ENCODE measurements around the gene KCNG4. TPM values are rescaled to one million over a fixed set of nuclear protein-coding genes. Genes with fewer than 3 reads are reported as not detected.
A peak's percentile ranks its signal among the peaks of the same experiment; 100 is the strongest.

Gene KCNG4
- under 1 TPM in 7 of 8 experiments, not detected in 1; 0.05 to 0.66 (median 0.20) TPM for total RNA-seq

- in situ Hi-C loops (cut with MboI; ENCODE audit: low pct_unique_long_range_greater_than_20kb in 2 of 9, low sequenced_read_pairs in 9 of 9, unreplicated experiment in 9 of 9), result no loop called here
- H3K27ac ChIP-seq, result no peak within 1 kb of the TSS
- no peak within 1 kb of the TSS for H3K4me3 ChIP-seq
- peaks cover 15 to 19% of the 10 kb centered on the region in 2 donors for H3K4me1 ChIP-seq (replicated peaks in 1 of 2)
- ATAC-seq (replicated peaks in 6 of 8), result peak in 6 of 8 experiments; percentile 24 to 55 (median 46)
- WGBS, 10 experiments, result 5 to 60% (median 34%) methylated on average over 1 to 5 of the region's 7 CpGs; no CpG with 5 or more reads in 6 of the 10 experiments
Measured at GRCh38 chr16:84239909-84240308, at the start of gene KCNG4. TSS of gene KCNG4 (minus strand) at chr16:84240012. CDS start at chr16:84237485, 2,527 bp downstream.

- H3K4me3 ChIP-seq, result no peak overlapping the region
- peaks cover 8 to 12% of the 10 kb centered on the region in 2 donors for H3K4me1 ChIP-seq (replicated peaks in 1 of 2)
- no peak overlapping the region for H3K27ac ChIP-seq
- no peak for ATAC-seq (replicated peaks in 6 of 8)
- WGBS, 10 experiments, result 60 to 100% (median 94%) methylated on average over 1 to 7 of the region's 8 CpGs; no CpG with 5 or more reads in 2 of the 10 experiments
- in situ Hi-C loops (cut with MboI; ENCODE audit: low pct_unique_long_range_greater_than_20kb in 2 of 9, low sequenced_read_pairs in 9 of 9, unreplicated experiment in 9 of 9), result loop anchor here in 3 of 9 experiments (25.0 kb wide), 1 partner anchor 198 kb away; no protein-coding TSS in a partner anchor
Measured at GRCh38 chr16:84288902-84289301, 49.1 kb upstream of the KCNG4 start.

- Histone ChIP-seq H3K4me3 (no peak overlapping the region), H3K4me1 (replicated peaks in 1 of 2) (peaks cover 15 to 18% of the 10 kb centered on the region in 2 donors), H3K27ac (no peak overlapping the region)
- peak in 1 of 8 experiments; percentile 7 for ATAC-seq (replicated peaks in 6 of 8)
- in situ Hi-C loops (cut with MboI; ENCODE audit: low pct_unique_long_range_greater_than_20kb in 2 of 9, low sequenced_read_pairs in 9 of 9, unreplicated experiment in 9 of 9), result loop anchor here in 3 of 9 experiments (25.0 kb wide), 1 partner anchor 201 kb away; no protein-coding TSS in a partner anchor
- WGBS, 10 experiments, result 33 to 83% (median 66%) methylated on average over 1 to 11 of the region's 16 CpGs; no CpG with 5 or more reads in 1 of the 10 experiments
Measured at GRCh38 chr16:84286578-84287240, 46.9 kb upstream of the KCNG4 start.

- H3K4me3 ChIP-seq, result no peak overlapping the region
- in situ Hi-C loops (cut with MboI; ENCODE audit: low pct_unique_long_range_greater_than_20kb in 2 of 9, low sequenced_read_pairs in 9 of 9, unreplicated experiment in 9 of 9), result loop anchor here in 3 of 9 experiments (25.0 kb wide), 1 partner anchor 203 kb away; no protein-coding TSS in a partner anchor
- peak overlapping the region in 1 of 2 donors; percentile 51 for H3K27ac ChIP-seq
- peaks cover 35 to 41% of the 10 kb centered on the region in 2 donors for H3K4me1 ChIP-seq (replicated peaks in 1 of 2)
- ATAC-seq (replicated peaks in 6 of 8), result peak; percentile 26 to 99 (median 64)
- 0 to 50% (median 22%) methylated on average over 1 to 10 of the region's 13 CpGs; no CpG with 5 or more reads in 4 of the 10 experiments for WGBS, 10 experiments
Measured at GRCh38 chr16:84284154-84284722, 44.4 kb upstream of the KCNG4 start.

GRCh38 chr16:84283314-84284153 lies 43.7 kb upstream of the KCNG4 start:
- Histone ChIP-seq H3K27ac (peak overlapping the region; percentile 19 to 51), H3K4me3 (no peak overlapping the region), H3K4me1 (replicated peaks in 1 of 2) (peaks cover 42 to 48% of the 10 kb centered on the region in 2 donors)
- no peak for ATAC-seq (replicated peaks in 6 of 8)
- in situ Hi-C loops (cut with MboI; ENCODE audit: low pct_unique_long_range_greater_than_20kb in 2 of 9, low sequenced_read_pairs in 9 of 9, unreplicated experiment in 9 of 9), result loop anchor here in 3 of 9 experiments (25.0 kb wide), 1 partner anchor 204 kb away; no protein-coding TSS in a partner anchor
- 49 to 95% (median 64%) methylated on average over 2 to 12 of the region's 24 CpGs; no CpG with 5 or more reads in 1 of the 10 experiments for WGBS, 10 experiments

- no peak overlapping the region for H3K4me3 ChIP-seq
- WGBS, 10 experiments, result 58 to 86% (median 75%) methylated on average over 1 to 4 of the region's 6 CpGs; no CpG with 5 or more reads in 5 of the 10 experiments
- no peak for ATAC-seq (replicated peaks in 6 of 8)
- H3K27ac ChIP-seq, result no peak overlapping the region
- peaks cover 47 to 53% of the 10 kb centered on the region in 2 donors for H3K4me1 ChIP-seq (replicated peaks in 1 of 2)
- in situ Hi-C loops (cut with MboI; ENCODE audit: low pct_unique_long_range_greater_than_20kb in 2 of 9, low sequenced_read_pairs in 9 of 9, unreplicated experiment in 9 of 9), result loop anchor here in 3 of 9 experiments (25.0 kb wide), 1 partner anchor 205 kb away; no protein-coding TSS in a partner anchor
Measured at GRCh38 chr16:84282533-84282932, 42.7 kb upstream of the KCNG4 start.

GRCh38 chr16:84281074-84281473 lies 41.3 kb upstream of the KCNG4 start:
- in situ Hi-C loops (cut with MboI; ENCODE audit: low pct_unique_long_range_greater_than_20kb in 2 of 9, low sequenced_read_pairs in 9 of 9, unreplicated experiment in 9 of 9), result loop anchor here in 3 of 9 experiments (25.0 kb wide), 1 partner anchor 206 kb away; no protein-coding TSS in a partner anchor
- H3K4me1 ChIP-seq (replicated peaks in 1 of 2), result peaks cover 47 to 53% of the 10 kb centered on the region in 2 donors
- no peak overlapping the region for H3K27ac ChIP-seq
- H3K4me3 ChIP-seq, result no peak overlapping the region
- ATAC-seq (replicated peaks in 6 of 8), result peak in 2 of 8 experiments; percentile 13 to 40
- 67 to 100% (median 100%) methylated on average over 1 of the region's 3 CpGs; no CpG with 5 or more reads in 6 of the 10 experiments for WGBS, 10 experiments

- WGBS, 10 experiments, result 33 to 80% (median 76%) methylated on average over 1 to 6 of the region's 12 CpGs; no CpG with 5 or more reads in 2 of the 10 experiments
- in situ Hi-C loops (cut with MboI; ENCODE audit: low pct_unique_long_range_greater_than_20kb in 2 of 9, low sequenced_read_pairs in 9 of 9, unreplicated experiment in 9 of 9), result loop anchor here in 5 of 9 experiments (10.0 to 25.0 kb wide), 2 partner anchors 205 to 207 kb away; no protein-coding TSS in a partner anchor
- peaks cover 47 to 52% of the 10 kb centered on the region in 2 donors for H3K4me1 ChIP-seq (replicated peaks in 1 of 2)
- H3K27ac ChIP-seq, result peak overlapping the region; percentile 73 to 80
- H3K4me3 ChIP-seq, result no peak overlapping the region
- peak in 5 of 8 experiments; percentile 28 to 62 (median 48) for ATAC-seq (replicated peaks in 6 of 8)
Measured at GRCh38 chr16:84279881-84280280, 40.1 kb upstream of the KCNG4 start.

- peak overlapping the region; percentile 73 to 80 for H3K27ac ChIP-seq
- in situ Hi-C loops (cut with MboI; ENCODE audit: low pct_unique_long_range_greater_than_20kb in 2 of 9, low sequenced_read_pairs in 9 of 9, unreplicated experiment in 9 of 9), result loop anchor here in 5 of 9 experiments (10.0 to 25.0 kb wide), 2 partner anchors 206 to 208 kb away; no protein-coding TSS in a partner anchor
- H3K4me3 ChIP-seq, result no peak overlapping the region
- H3K4me1 ChIP-seq (replicated peaks in 1 of 2), result peaks cover 40 to 43% of the 10 kb centered on the region in 2 donors
- 0 to 29% (median 6%) methylated on average over 1 to 4 of the region's 6 CpGs; no CpG with 5 or more reads in 2 of the 10 experiments for whole genome bisulfite sequencing, 10 experiments
- ATAC-seq (replicated peaks in 6 of 8), result peak in 5 of 8 experiments; percentile 84 to 93 (median 89)
Measured at GRCh38 chr16:84278968-84279367, 39.2 kb upstream of the KCNG4 start.

- in situ Hi-C loops (cut with MboI; ENCODE audit: low pct_unique_long_range_greater_than_20kb in 2 of 9, low sequenced_read_pairs in 9 of 9, unreplicated experiment in 9 of 9), result loop anchor here in 5 of 9 experiments (10.0 to 25.0 kb wide), 2 partner anchors 206 to 209 kb away; no protein-coding TSS in a partner anchor
- no peak for ATAC-seq (replicated peaks in 6 of 8)
Measured at GRCh38 chr16:84278333-84278732, 38.5 kb upstream of the KCNG4 start.

GRCh38 chr16:84277244-84277823 lies 37.5 kb upstream of the KCNG4 start:
- in situ Hi-C loops (cut with MboI; ENCODE audit: low pct_unique_long_range_greater_than_20kb in 2 of 9, low sequenced_read_pairs in 9 of 9, unreplicated experiment in 9 of 9), result loop anchor here in 5 of 9 experiments (10.0 to 25.0 kb wide), 2 partner anchors 207 to 210 kb away; no protein-coding TSS in a partner anchor
- peak in 7 of 8 experiments; percentile 21 to 93 (median 39) for ATAC-seq (replicated peaks in 6 of 8)
- H3K4me1 ChIP-seq (replicated peaks in 1 of 2), result peaks cover 32 to 36% of the 10 kb centered on the region in 2 donors
- H3K27ac ChIP-seq, result no peak overlapping the region
- 4 to 70% (median 31%) methylated on average over 2 to 9 of the region's 10 CpGs; no CpG with 5 or more reads in 3 of the 10 experiments for whole genome bisulfite sequencing, 10 experiments
- no peak overlapping the region for H3K4me3 ChIP-seq

More at GRCh38 chr16:84278333-84278732, 38.5 kb upstream of the KCNG4 start:
- peaks cover 34 to 37% of the 10 kb centered on the region in 2 donors for H3K4me1 ChIP-seq (replicated peaks in 1 of 2)
- H3K27ac ChIP-seq, result peak overlapping the region; percentile 73 to 74
- 80 to 92% (median 86%) methylated on average over 3 to 12 of the region's 12 CpGs; no CpG with 5 or more reads in 3 of the 10 experiments for WGBS, 10 experiments
- no peak overlapping the region for H3K4me3 ChIP-seq
